GM18520 (cell line): ENCODE data around the gene ZRANB2.

ENCODE experiments used
- ATAC-seq: cut with Tn5 transposase; IDR thresholded peaks from one replicate; pipeline ENCODE4 v1.9.1; 2021; ENCODE audit not compliant: unreplicated experiment

Gene ZRANB2

DNA sequence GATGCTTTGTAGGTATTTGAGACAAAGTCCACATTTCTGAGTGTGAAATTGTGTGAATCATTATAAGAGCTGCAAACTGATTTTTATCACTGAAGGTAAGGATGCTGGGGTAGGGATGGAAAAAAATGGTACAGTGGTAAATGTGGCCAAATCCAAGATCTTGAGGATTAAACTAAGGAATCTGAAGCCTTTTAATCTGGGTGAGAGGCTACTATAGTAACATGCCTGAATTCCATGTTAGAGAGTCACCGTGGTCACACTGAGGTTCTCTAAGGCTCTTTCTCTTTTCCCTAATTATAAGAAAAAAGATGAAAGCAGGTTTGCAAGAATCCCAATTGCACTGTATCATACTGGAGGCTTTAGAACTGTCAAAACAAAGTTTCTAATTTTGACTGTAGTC, 50.8 kb downstream of the ZRANB2 start:
- ATAC-seq, result no peak

DNA sequence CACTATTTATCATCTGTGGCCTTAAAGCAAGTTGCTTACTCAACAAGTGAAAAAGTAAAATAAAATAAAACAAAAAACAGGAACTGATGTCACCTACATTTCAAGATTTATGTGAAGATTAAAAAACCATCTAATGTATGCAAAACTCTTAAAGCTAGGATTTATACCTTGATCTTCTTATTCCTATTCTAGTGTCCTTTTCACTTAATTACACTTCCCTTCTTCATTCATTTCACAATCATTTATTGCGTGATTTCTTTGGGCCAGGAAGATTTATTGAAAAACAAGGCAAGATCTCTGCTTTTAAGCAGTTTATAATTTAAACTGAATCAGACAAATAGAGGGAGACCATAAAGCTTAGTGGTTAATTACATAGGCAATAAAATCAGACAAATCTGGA, 51.9 kb downstream of the ZRANB2 start:
- ATAC-seq, result no peak

DNA sequence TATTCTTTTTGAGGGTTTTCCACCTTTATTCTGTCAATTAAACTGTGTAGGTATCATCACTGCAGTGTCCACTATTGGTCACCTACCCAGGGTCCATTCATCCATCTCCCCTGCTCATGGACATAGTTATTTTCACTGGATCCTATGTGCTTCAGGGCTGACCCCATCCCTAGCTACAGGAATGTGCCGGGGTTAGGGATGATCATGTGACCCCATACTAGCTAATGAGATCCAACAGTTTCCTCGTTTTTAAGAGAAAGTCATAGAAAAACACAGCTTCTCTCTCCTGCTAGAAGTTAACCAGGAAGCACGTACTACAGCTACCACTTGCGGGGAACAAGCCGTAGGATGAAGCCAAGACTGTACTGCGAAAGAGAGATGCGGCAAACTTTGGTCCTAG, 52.8 kb downstream of the ZRANB2 start:
- no peak for ATAC-seq

DNA sequence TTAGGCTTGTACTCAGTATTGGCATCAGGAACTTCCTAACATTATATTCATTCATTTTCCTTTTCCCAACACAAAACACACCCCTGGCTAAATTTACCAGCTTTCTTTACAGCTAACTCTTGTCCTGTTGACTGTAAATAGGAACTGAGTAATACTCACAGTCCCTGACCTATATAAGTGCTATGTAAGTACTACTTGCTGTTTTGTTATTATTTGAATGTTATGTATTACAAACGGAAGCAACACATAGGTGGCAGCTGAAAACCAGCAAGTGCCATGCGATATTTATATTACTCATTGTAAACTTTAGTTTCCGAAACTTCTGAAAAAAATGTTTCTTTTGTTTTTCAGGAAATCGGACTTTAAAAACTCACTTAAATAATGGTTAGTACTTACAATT, 54.7 kb downstream of the ZRANB2 start:
- ATAC-seq, result no peak

DNA sequence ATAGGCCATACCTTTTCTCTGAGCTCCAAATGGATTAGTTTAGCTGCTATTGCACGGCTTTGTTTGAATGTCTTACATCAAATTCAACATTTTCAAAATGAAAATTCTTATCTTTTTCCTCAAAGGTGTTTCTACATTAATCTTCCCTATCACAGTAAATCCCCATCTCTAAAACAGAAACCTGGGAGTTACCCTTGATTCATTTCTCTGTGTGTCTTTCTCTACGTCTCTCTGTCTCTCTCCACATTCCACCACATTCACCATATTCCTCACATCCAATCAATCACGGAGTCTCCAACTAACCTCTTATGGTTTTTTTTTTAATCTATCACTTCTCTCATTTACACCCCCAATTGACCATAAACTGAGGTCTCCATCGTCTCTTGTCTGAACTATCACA, 57.3 kb downstream of the ZRANB2 start:
- no peak for ATAC-seq

DNA sequence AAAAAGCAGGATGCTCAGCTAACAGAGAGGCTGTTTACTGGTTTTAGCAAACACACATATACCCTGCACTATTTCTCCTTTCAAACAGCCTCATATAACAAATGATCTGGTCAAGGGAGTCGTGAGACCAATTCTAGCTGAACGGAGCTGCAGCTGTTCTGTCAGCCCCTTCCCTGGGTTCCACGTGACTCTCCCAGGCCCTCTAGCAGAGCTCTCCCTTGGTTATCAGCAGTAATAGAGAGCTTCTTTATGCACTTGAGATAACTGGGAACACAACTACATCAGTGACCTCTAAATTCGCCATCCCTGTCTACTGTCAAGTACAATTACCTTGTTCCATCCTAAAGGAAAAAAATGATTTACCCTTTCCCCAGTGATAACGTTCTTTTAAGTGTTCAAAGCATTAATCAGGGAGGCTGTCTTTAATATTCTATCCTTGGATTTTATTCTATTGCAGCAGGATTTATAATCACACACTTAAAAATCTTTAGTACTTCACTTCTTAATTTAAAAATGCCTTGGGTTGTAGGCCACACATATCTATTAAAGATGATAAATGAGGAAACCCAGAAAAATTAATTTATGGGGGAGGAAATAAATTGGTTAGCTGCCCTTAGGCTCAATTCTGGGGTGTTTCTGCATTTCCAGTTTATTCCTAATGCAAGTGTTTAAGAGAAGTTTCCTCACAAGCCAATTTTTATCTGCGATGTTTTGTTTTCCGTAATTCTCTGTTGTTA, 61.4 kb downstream of the ZRANB2 start:
- ATAC-seq, result no peak

DNA sequence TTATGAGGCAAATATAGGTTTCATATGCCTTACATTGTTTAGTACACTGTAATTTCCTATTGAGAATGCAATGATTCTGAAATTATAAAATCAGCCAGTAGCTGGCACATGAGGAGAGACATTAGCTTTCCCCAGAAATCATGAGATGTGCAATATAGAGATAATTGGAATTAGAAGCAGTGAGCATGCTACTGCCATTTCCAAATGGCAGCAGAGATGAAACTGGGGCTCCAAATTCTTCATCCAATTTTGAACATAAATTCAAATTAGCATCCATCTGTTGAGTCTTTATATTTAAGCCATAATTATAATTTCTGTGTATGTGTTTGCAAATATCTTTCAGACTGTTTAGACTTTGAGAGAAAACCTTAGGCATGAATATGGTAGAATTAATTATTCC, 62.0 kb downstream of the ZRANB2 start:
- ATAC-seq, result no peak

DNA sequence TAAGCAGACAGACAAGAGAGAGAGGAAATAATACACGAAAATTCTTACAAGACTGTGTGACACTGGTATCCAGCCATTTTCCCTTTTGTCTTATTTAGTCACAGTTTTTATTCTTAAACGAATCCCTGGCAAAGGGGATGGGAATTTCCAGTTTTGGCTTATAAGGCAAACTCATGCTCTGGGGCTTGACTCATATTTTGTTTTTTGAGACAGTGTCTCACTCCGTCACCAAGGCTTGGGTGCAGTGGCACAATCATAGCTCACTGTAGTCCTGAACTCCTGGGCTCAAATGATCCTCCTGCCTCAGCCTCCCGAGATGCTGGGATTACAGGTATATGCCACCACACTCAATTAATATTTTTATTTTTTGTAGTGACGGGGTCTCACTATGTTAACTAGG, 65.1 kb downstream of the ZRANB2 start:
- no peak for ATAC-seq

DNA sequence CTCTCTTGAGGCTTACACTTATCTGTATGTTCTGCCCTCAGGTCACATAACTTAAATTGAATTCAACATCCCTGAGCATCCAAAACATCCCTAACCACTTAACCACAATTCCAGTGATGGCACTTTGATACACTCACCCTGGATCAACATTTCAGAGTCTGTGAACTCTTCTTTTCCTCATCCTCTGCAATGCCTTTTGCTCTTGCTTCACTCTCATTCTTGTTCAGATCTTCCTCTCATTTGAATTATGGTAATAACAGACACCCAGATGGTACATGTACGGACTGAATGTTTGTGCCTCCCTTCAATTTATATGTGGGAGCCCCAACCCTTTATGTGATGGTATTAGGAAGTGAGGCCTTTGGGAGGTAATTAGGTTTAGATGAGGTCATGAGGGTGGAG, 66.7 kb downstream of the ZRANB2 start:
- ATAC-seq, result no peak
